Right lobe of liver (tissue), 6 donors: ENCODE data around the gene PTGS1. TPM values are rescaled to one million over a fixed set of nuclear protein-coding genes. Genes with fewer than 3 reads are reported as not detected.

Experiments
- ATAC-seq, 4 donors: fragments of 200-7000 bp; cut with Tn5 transposase; one replicate each; pipeline ENCODE4 v1.9.1; 2020; ENCODE audit warnings: mild to moderate bottlenecking in 4 of 4, moderate library complexity in 4 of 4
- DNase-seq, 3 donors: peaks; one replicate each; pipeline ENCODE4 v3.0.0-alpha.2; 2020
- H3K27ac ChIP-seq, 3 donors: fragments of 200-600 bp; one replicate each; pipeline ENCODE4 v1.8.0; 2022
- H3K27me3 ChIP-seq, 2 donors: fragments of 200-600 bp; one replicate each; pipeline ENCODE4 v1.8.0; 2022
- H3K36me3 ChIP-seq, 4 donors: fragments of 200-600 bp; sonication (generic) in 1 of 4; one replicate each; pipeline versions ENCODE4 v1.5.1 to v1.8.0; 2017 to 2022; ENCODE audit warnings: control low read depth in 1 of 4
- H3K4me1 ChIP-seq, 4 donors: fragments of 200-600 bp; sonication (generic) in 1 of 4; one replicate each; pipeline versions ENCODE4 v1.5.1 to v1.8.0; 2017 to 2022; ENCODE audit warnings: control low read depth in 1 of 4
- H3K4me3 ChIP-seq, 3 donors: fragments of 200-600 bp; one replicate each; pipeline ENCODE4 v1.8.0; 2022
- H3K9me3 ChIP-seq, 4 donors: fragments of 200-600 bp; sonication (generic) in 1 of 4; one replicate each; pipeline versions ENCODE4 v1.5.1 to v1.8.0; 2017 to 2022; ENCODE audit warnings: control low read depth in 1 of 4
- CTCF ChIP-seq, 4 donors: fragments of 200-600 bp in 3 of 4; fragments of 450-650 bp in 1 of 4; IDR thresholded peaks; one replicate each; pipeline versions ENCODE4 v1.5.1 to v1.8.0; 2016 to 2022; ENCODE audit warnings: antibody characterized with exemption in 4 of 4, mild to moderate bottlenecking in 2 of 4
- POLR2A ChIP-seq: fragments of 450-650 bp; IDR thresholded peaks from one replicate; pipeline ENCODE4 v1.6.1; 2017; ENCODE audit warnings: antibody characterized with exemption, mild to moderate bottlenecking
- WGBS: methylation state at CpG from one replicate; pipeline ENCODE4 v1.1.6; 2018; ENCODE audit warnings: low coverage, low lambda C conversion rate; ENCODE audit not compliant: insufficient coverage; ENCODE audit errors: missing lambda C conversion rate; 5-methylcytosine and 5-hydroxymethylcytosine counted together
- intact Hi-C, 2 donors: fragments of 100-400 bp; cut with DNase I; formaldehyde crosslinking; loops; one replicate each; pipeline versions ENCODE4 v1.11.2 to v1.14.1; 2022
- total RNA-seq, 6 experiments: library from RNA; depleted of rRNA in 2 of 6; stranded (reverse); fragments of >200 nt in 2 of 6; fragmentation: NEBNext Ultra II Directional in 3 of 6; extraction: Animal tissue kit (Norgen Biotek cat#: 25700) in 3 of 6; gene quantifications; one replicate each; pipeline versions ENCODE4 v1.1.0 to v1.2.4, GENCODE V29; 2016 to 2023
- donor health status: DM: no; HTN: yes; CAD: no.
- donor health status: DM: no; HTN: no; CAD: no.
- donor health status: DM: no; HTN: no; CAD: no.
- donor health status: DM: no; HTN: yes; CAD: no.
- donor health status: DM: no; HTN: yes; CAD: no.

Gene PTGS1
- total RNA-seq, 6 experiments from 2014 or later: 1.7 to 3.6 (median 2.4) TPM

DNA sequence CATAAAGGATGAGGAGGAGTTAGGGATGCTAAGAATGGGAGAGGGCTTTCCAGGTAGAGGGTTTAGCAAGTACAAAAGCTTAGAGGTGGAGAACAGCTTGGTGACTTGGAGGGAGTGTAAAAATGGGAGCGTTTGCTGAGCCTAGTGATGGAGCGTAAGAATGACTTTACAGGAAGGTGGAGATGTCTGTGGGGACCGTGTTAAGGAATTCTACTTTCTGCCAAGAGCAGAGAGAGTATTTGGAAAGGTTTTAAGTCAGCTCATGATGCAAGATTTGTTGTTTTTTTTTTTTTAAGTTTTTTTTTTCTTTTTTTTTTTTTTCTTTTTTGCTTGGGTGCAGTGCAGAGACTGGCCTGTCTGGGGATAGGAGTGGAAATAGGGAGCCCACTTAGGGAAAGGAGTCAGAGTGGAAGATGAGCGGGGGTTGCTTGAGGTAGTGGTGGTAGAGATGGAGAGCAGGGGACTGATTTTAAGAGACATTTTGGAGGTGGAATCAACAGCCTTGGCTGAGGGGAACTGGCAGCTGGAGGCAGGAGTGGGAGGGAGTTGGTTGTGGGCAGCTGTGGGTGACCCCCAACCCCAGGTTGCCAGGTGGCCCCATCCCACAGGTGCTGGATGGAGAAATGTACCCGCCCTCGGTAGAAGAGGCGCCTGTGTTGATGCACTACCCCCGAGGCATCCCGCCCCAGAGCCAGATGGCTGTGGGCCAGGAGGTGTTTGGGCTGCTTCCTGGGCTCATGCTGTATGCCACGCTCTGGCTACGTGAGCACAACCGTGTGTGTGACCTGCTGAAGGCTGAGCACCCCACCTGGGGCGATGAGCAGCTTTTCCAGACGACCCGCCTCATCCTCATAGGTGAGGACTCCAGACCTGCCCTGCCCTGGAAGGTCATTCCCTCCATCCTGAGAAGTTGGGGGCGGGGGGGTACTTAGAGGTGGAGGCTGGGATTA lies 12.4 kb downstream of the PTGS1 start:
- no peaks in the 10 kb centered on the region for H3K27me3 ChIP-seq
- no peak overlapping the region for H3K27ac ChIP-seq
- TF ChIP-seq CTCF (IDR thresholded peaks at IDR 0.05) (no peak), POLR2A (no peak)
- no peaks in the 10 kb centered on the region for H3K4me1 ChIP-seq
- WGBS: 63% methylated on average over 6 of the region's 16 CpGs
- H3K4me3 ChIP-seq: no peak overlapping the region
- no peaks in the 10 kb centered on the region for H3K36me3 ChIP-seq
- intact Hi-C loops: no loop called here
- no peaks in the 10 kb centered on the region for H3K9me3 ChIP-seq
- peak in 1 of 3 donors; percentile 39 for DNase-seq
- ATAC-seq: peak in 1 of 4 donors; percentile 19

DNA sequence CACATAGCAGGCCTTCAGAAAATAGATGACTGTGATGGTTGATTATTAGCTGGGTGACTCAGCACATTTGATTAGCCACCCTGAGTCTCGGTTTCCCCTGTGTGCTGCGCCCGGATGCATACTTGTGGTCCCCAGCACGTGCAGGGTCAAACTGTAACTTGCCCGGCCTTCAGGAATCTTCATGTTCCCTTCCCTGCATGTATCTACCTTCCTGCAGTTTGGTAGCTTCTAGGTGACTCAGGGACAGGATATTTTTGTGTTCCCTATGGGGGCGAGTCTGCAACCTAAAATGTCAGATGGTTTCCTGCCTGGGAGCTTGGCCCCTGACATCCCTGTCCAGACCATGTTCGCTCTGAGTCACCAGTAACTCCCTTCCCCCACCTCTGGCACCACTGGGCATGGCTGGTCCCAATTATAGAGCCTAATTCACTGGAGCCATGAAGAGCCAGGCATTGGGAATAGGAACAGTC lies 13.2 kb downstream of the PTGS1 start:
- TF ChIP-seq POLR2A: no peak
- TF ChIP-seq CTCF (IDR thresholded peaks at IDR 0.05): no peak
- intact Hi-C loops: no loop called here

DNA sequence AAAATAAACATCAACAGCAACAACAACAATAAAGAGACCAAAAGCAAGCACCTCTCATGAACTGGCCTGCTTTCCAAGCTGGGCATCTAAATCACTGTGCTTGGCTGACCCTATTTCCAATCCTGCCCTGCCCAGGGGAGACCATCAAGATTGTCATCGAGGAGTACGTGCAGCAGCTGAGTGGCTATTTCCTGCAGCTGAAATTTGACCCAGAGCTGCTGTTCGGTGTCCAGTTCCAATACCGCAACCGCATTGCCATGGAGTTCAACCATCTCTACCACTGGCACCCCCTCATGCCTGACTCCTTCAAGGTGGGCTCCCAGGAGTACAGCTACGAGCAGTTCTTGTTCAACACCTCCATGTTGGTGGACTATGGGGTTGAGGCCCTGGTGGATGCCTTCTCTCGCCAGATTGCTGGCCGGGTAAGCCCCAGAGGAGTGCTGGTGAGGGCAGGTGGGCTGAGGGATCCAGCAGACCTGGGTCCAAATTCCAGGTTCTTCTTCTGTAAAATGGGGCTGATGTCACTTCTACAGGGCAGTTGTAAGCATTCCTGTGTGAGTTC lies 15.6 kb downstream of the PTGS1 start:
- TF ChIP-seq CTCF (IDR thresholded peaks at IDR 0.05) (no peak), POLR2A (no peak)
- Histone ChIP-seq H3K4me3 (no peak overlapping the region), H3K9me3 (no peaks in the 10 kb centered on the region), H3K36me3 (no peaks in the 10 kb centered on the region), H3K27ac (no peak overlapping the region), H3K27me3 (no peaks in the 10 kb centered on the region), H3K4me1 (no peaks in the 10 kb centered on the region)
- intact Hi-C loops: no loop called here
- WGBS: 66% methylated on average over 2 of the region's 8 CpGs
- DNase-seq (peak in 1 of 3 donors; percentile 24), ATAC-seq (no peak)

More for the DNA sequence above, 13.2 kb downstream of the PTGS1 start:
- H3K36me3 ChIP-seq: no peaks in the 10 kb centered on the region
- H3K9me3 ChIP-seq: no peaks in the 10 kb centered on the region
- no peaks in the 10 kb centered on the region for H3K4me1 ChIP-seq
- WGBS: 64% methylated on average over 2 of the region's 7 CpGs
- H3K4me3 ChIP-seq: no peak overlapping the region
- no peaks in the 10 kb centered on the region for H3K27me3 ChIP-seq
- H3K27ac ChIP-seq: no peak overlapping the region
- peak in 2 of 4 donors; percentile 31 to 37 for ATAC-seq
- peak in 1 of 3 donors; percentile 17 for DNase-seq

DNA sequence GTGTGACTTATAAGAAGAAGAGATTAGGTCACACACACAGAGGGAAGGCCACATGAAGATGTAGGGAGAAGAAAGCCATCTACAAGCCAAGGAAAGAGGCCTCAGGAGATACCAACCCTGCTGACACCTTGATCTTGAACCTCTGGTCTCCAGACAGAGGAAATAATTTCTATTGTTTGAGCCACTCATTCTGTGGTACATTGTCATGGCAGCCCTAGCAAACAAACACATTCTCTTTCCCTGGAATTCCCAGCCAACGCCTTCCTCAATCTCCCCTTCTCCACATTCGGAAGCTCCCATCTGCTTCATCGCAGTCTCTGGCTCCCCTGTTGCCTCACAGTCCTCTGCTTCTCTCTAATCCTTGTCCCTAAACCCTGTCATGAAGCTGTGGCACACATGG lies 16.7 kb downstream of the PTGS1 start:
- intact Hi-C loops: no loop called here
- no peak overlapping the region for H3K27ac ChIP-seq
- no peak for ATAC-seq
- no peak for TF ChIP-seq POLR2A
- TF ChIP-seq CTCF (IDR thresholded peaks at IDR 0.05): no peak
- DNase-seq: no peak
- no peaks in the 10 kb centered on the region for H3K4me1 ChIP-seq
- H3K4me3 ChIP-seq: no peak overlapping the region
- H3K9me3 ChIP-seq: no peaks in the 10 kb centered on the region
- H3K27me3 ChIP-seq: no peaks in the 10 kb centered on the region
- 78% methylated on average over 3 of the region's 3 CpGs for WGBS
- H3K36me3 ChIP-seq: no peaks in the 10 kb centered on the region
